Breast epithelium (tissue), 4 donors: ENCODE results near the gene SNCA. TPM values are rescaled to one million over a fixed set of nuclear protein-coding genes. Genes with fewer than 3 reads are reported as not detected.

Experiments
- DNase-seq, 2 donors: peaks; one replicate each; pipeline ENCODE4 v3.0.0-alpha.2; 2019; ENCODE audit warnings: low spot score in 2 of 2
- H3K27ac ChIP-seq, 2 donors: fragments of 200-600 bp; sonication (generic) in 1 of 2; one replicate each; pipeline ENCODE4 v1.5.1; 2016 to 2019; ENCODE audit warnings: mild to moderate bottlenecking in 1 of 2
- H3K27me3 ChIP-seq, 2 donors: fragments of 200-600 bp; sonication (generic) in 1 of 2; one replicate each; pipeline versions ENCODE4 v1.5.1 to v1.6.0; 2017 to 2019; ENCODE audit warnings: control low read depth in 1 of 2, mild to moderate bottlenecking in 1 of 2
- H3K36me3 ChIP-seq: fragments of 200-600 bp; one replicate; pipeline ENCODE4 v1.5.1; 2019
- H3K4me1 ChIP-seq, 2 donors: fragments of 200-600 bp; sonication (generic); one replicate each; pipeline ENCODE4 v1.5.1; 2016 to 2019; ENCODE audit warnings: control low read depth in 1 of 2
- H3K4me3 ChIP-seq, 3 donors: fragments of 200-600 bp; sonication (generic); 1 replicate in 2 of 3; 2 replicates in 1 of 3; pipeline ENCODE4 v1.5.1; 2016 to 2019; ENCODE audit warnings: mild to moderate bottlenecking in 3 of 3, moderate library complexity in 2 of 3
- H3K9me3 ChIP-seq, 2 donors: fragments of 200-600 bp; sonication (generic) in 1 of 2; one replicate each; pipeline ENCODE4 v1.5.1; 2016 to 2019; ENCODE audit warnings: control low read depth in 1 of 2
- CTCF ChIP-seq, 3 donors: fragments of 450-650 bp; IDR thresholded peaks; one replicate each; pipeline ENCODE4 v1.5.1; 2016 to 2017; ENCODE audit warnings: antibody characterized with exemption in 3 of 3, mild to moderate bottlenecking in 3 of 3, moderate library complexity in 3 of 3
- POLR2A ChIP-seq: fragments of 450-650 bp; IDR thresholded peaks from one replicate; pipeline ENCODE4 v1.6.1; 2016; ENCODE audit warnings: antibody characterized with exemption, mild to moderate bottlenecking, moderate library complexity
- POLR2AphosphoS5 ChIP-seq, 3 donors: sonication (generic); formaldehyde crosslinking; IDR thresholded peaks; one replicate each; pipeline ENCODE4 v1.6.1; 2017; ENCODE audit warnings: antibody characterized with exemption in 3 of 3
- intact Hi-C: fragments of 100-400 bp; cut with DNase I; formaldehyde crosslinking; loops from one replicate; pipeline ENCODE4 v1.15.1; 2023; ENCODE audit warnings: low total_unique reads
- total RNA-seq, 3 donors: library from RNA; depleted of rRNA; stranded (reverse); fragments of >200 nt; gene quantifications; one replicate each; pipeline ENCODE4 v1.1.0, GENCODE V29; 2016

The SNCA gene
- total RNA-seq, 3 donors from 2014 or later, result 12.7 to 15.7 (median 15.4) TPM

- no peak overlapping the region for H3K27ac ChIP-seq
- H3K4me3 ChIP-seq, result no peak overlapping the region
- no peaks in the 10 kb centered on the region for H3K4me1 ChIP-seq
- H3K27me3 ChIP-seq, result no peaks in the 10 kb centered on the region
- H3K36me3 ChIP-seq, result no peaks in the 10 kb centered on the region
- TF ChIP-seq POLR2AphosphoS5 (IDR thresholded peaks at IDR 0.05), result no peak
- TF ChIP-seq POLR2A, result no peak
- TF ChIP-seq CTCF (IDR thresholded peaks at IDR 0.05), result no peak
- intact Hi-C loops, result no loop called here
- DNase-seq, result no peak
- H3K9me3 ChIP-seq, result no peaks in the 10 kb centered on the region
Measured at GRCh38 chr4:89727238-89727637, 109.7 kb downstream of the SNCA start.

- Histone ChIP-seq H3K27me3 (no peaks in the 10 kb centered on the region), H3K9me3 (no peaks in the 10 kb centered on the region), H3K4me1 (no peaks in the 10 kb centered on the region), H3K36me3 (no peaks in the 10 kb centered on the region), H3K4me3 (no peak overlapping the region), H3K27ac (no peak overlapping the region)
- no peak for DNase-seq
- intact Hi-C loops, result no loop called here
- no peak for TF ChIP-seq POLR2A
Measured at GRCh38 chr4:89725268-89725667, 111.7 kb downstream of the SNCA start.

GRCh38 chr4:89724716-89725115, 112.2 kb downstream of the SNCA start:
- Histone ChIP-seq H3K27me3 (no peaks in the 10 kb centered on the region), H3K9me3 (no peaks in the 10 kb centered on the region), H3K36me3 (no peaks in the 10 kb centered on the region), H3K4me3 (no peak overlapping the region), H3K4me1 (no peaks in the 10 kb centered on the region), H3K27ac (no peak overlapping the region)
- intact Hi-C loops, result no loop called here
- no peak for TF ChIP-seq POLR2A
- DNase-seq, result no peak

- no peaks in the 10 kb centered on the region for H3K4me1 ChIP-seq
- intact Hi-C loops, result no loop called here
- TF ChIP-seq POLR2A (no peak), CTCF (IDR thresholded peaks at IDR 0.05) (no peak), POLR2AphosphoS5 (IDR thresholded peaks at IDR 0.05) (no peak)
- H3K36me3 ChIP-seq, result no peaks in the 10 kb centered on the region
- DNase-seq, result no peak
- no peak overlapping the region for H3K27ac ChIP-seq
- H3K9me3 ChIP-seq, result no peaks in the 10 kb centered on the region
- H3K4me3 ChIP-seq, result no peak overlapping the region
- no peaks in the 10 kb centered on the region for H3K27me3 ChIP-seq
Measured at GRCh38 chr4:89723096-89723495, 113.9 kb downstream of the SNCA start.

- H3K27me3 ChIP-seq, result no peaks in the 10 kb centered on the region
- DNase-seq, result no peak
- no peaks in the 10 kb centered on the region for H3K4me1 ChIP-seq
- TF ChIP-seq CTCF (IDR thresholded peaks at IDR 0.05), result no peak
- no peak for TF ChIP-seq POLR2AphosphoS5 (IDR thresholded peaks at IDR 0.05)
- TF ChIP-seq POLR2A, result no peak
- intact Hi-C loops, result no loop called here
- no peaks in the 10 kb centered on the region for H3K36me3 ChIP-seq
- no peak overlapping the region for H3K27ac ChIP-seq
- H3K9me3 ChIP-seq, result no peaks in the 10 kb centered on the region
- H3K4me3 ChIP-seq, result no peak overlapping the region
Measured at GRCh38 chr4:89722517-89722916, 114.4 kb downstream of the SNCA start.

GRCh38 chr4:89720981-89721380, 116.0 kb downstream of the SNCA start:
- DNase-seq, result no peak
- no peaks in the 10 kb centered on the region for H3K9me3 ChIP-seq
- TF ChIP-seq POLR2AphosphoS5 (IDR thresholded peaks at IDR 0.05), result no peak
- TF ChIP-seq POLR2A, result no peak
- no peak for TF ChIP-seq CTCF (IDR thresholded peaks at IDR 0.05)
- no peaks in the 10 kb centered on the region for H3K4me1 ChIP-seq
- intact Hi-C loops, result no loop called here
- no peak overlapping the region for H3K27ac ChIP-seq
- H3K36me3 ChIP-seq, result no peaks in the 10 kb centered on the region
- no peak overlapping the region for H3K4me3 ChIP-seq
- H3K27me3 ChIP-seq, result no peaks in the 10 kb centered on the region
